Endothelial cell of umbilical vein (primary cell): ENCODE results near the gene CACNA1A.

Experiments
- CTCF ChIP-seq, 2 donors: IDR thresholded peaks; 1 replicate in 1 of 2; 2 replicates in 1 of 2; pipeline ENCODE4 v1.5.1; 2011; ENCODE audit warnings: low read length in 2 of 2, mild to moderate bottlenecking in 2 of 2, moderate library complexity in 2 of 2, control low read depth in 1 of 2, inconsistent platforms in 1 of 2, low read depth in 1 of 2; ENCODE audit not compliant: insufficient read depth in 1 of 2; ENCODE audit errors: extremely low read depth in 1 of 2
- EZH2 ChIP-seq: IDR thresholded peaks from 2 replicates; pipeline ENCODE4 v1.6.1; 2012; ENCODE audit warnings: borderline replicate concordance, low read depth, mild to moderate bottlenecking, moderate library complexity, low read length, inconsistent platforms; ENCODE audit not compliant: severe bottlenecking
- FOS ChIP-seq: IDR thresholded peaks from 2 replicates; pipeline ENCODE4 v1.6.1; 2011; ENCODE audit warnings: mild to moderate bottlenecking, low read length, moderate library complexity, borderline replicate concordance; ENCODE audit not compliant: insufficient read depth
- JUN ChIP-seq: IDR thresholded peaks from 2 replicates; pipeline ENCODE4 v1.6.1; 2011; ENCODE audit warnings: borderline replicate concordance, low read depth; ENCODE audit not compliant: insufficient read length, insufficient read depth
- MAX ChIP-seq: IDR thresholded peaks from 2 replicates; pipeline ENCODE4 v1.6.1; 2011; ENCODE audit not compliant: insufficient read depth, insufficient read length
- MYC ChIP-seq: IDR thresholded peaks from one replicate; pipeline ENCODE4 v1.6.1; 2011; ENCODE audit warnings: mild to moderate bottlenecking, low read depth, low read length
- POLR2A ChIP-seq: IDR thresholded peaks from 2 replicates; pipeline ENCODE4 v1.6.1; 2012; ENCODE audit warnings: low read depth, mild to moderate bottlenecking, control low read depth, low read length
- POLR2AphosphoS5 ChIP-seq: IDR thresholded peaks from 2 replicates; pipeline ENCODE4 v1.6.1; 2012; ENCODE audit warnings: low read depth, mild to moderate bottlenecking, control low read depth, low read length, moderate library complexity; ENCODE audit not compliant: insufficient read depth

- no peak for TF ChIP-seq CTCF (IDR thresholded peaks at IDR 0.05; ENCODE audit: extremely low read depth in 1 of 2, insufficient read depth in 1 of 2, low read depth in 1 of 2, low read length in 2 of 2)
- TF ChIP-seq JUN: no peak
- TF ChIP-seq EZH2: no peak
- no peak for TF ChIP-seq POLR2A
- no peak for TF ChIP-seq MAX
- no peak for TF ChIP-seq POLR2AphosphoS5
- TF ChIP-seq MYC: no peak
- no peak for TF ChIP-seq FOS
These were observed 81.1 kb downstream of the CACNA1A start for GRCh38 chr19:13425151-13425550.
